ENCODE measurements around the gene UGP2. TPM values are rescaled to one million over a fixed set of nuclear protein-coding genes. Genes with fewer than 3 reads are reported as not detected.

Gene UGP2
- total RNA-seq, 1 experiment from 2014 or later: 134 TPM

- CTCF ChIA-PET: interaction anchor here (0.7 kb wide), 2 partner anchors 13 to 82 kb away, joined by 5 read pairs; no protein-coding TSS in a partner anchor
- no peak overlapping the region for H3K4me3 Mint-ChIP-seq (ENCODE audit: low read depth, unreplicated experiment)
- DNase-seq: no peak
- no peak overlapping the region for H3K27ac Mint-ChIP-seq (ENCODE audit: unreplicated experiment)
- intact Hi-C loops (cut with micrococcal nuclease; ENCODE audit: unreplicated experiment): no loop called here
- no peaks in the 10 kb centered on the region for H3K9me3 Mint-ChIP-seq (ENCODE audit: low read depth, unreplicated experiment)
- H3K36me3 Mint-ChIP-seq (ENCODE audit: insufficient read depth, unreplicated experiment): peaks cover 22% of the 10 kb centered on the region
- BruUV-seq (replicated peaks): no TSS peak
- no peak for TF ChIP-seq CTCF (IDR thresholded peaks at IDR 0.05; ENCODE audit: unreplicated experiment)
- H3K27me3 Mint-ChIP-seq (ENCODE audit: unreplicated experiment): no peaks in the 10 kb centered on the region
- H3K4me1 Mint-ChIP-seq (ENCODE audit: low read depth, unreplicated experiment): no peaks in the 10 kb centered on the region
Observed at GRCh38 chr2:63878486-63878885, 36.8 kb downstream of the UGP2 start.

- Mint-ChIP-seq H3K4me1 (ENCODE audit: low read depth, unreplicated experiment) (no peaks in the 10 kb centered on the region), H3K9me3 (ENCODE audit: low read depth, unreplicated experiment) (no peaks in the 10 kb centered on the region), H3K27me3 (ENCODE audit: unreplicated experiment) (no peaks in the 10 kb centered on the region), H3K4me3 (ENCODE audit: low read depth, unreplicated experiment) (no peak overlapping the region), H3K36me3 (ENCODE audit: insufficient read depth, unreplicated experiment) (peaks cover 21% of the 10 kb centered on the region), H3K27ac (ENCODE audit: unreplicated experiment) (no peak overlapping the region)
- no peak for DNase-seq
- no TSS peak for BruUV-seq (replicated peaks)
- CTCF ChIA-PET: no interaction called here
- intact Hi-C loops (cut with micrococcal nuclease; ENCODE audit: unreplicated experiment): loop anchor here (10.0 kb wide), 1 partner anchor 295 kb away; the partner anchor contains the start of genes MDH1 and WDPCP
- no peak for TF ChIP-seq CTCF (IDR thresholded peaks at IDR 0.05; ENCODE audit: unreplicated experiment)
Observed at GRCh38 chr2:63879876-63880433, 38.3 kb downstream of the UGP2 start.

- Mint-ChIP-seq H3K9me3 (ENCODE audit: low read depth, unreplicated experiment) (no peaks in the 10 kb centered on the region), H3K4me1 (ENCODE audit: low read depth, unreplicated experiment) (no peaks in the 10 kb centered on the region), H3K27me3 (ENCODE audit: unreplicated experiment) (no peaks in the 10 kb centered on the region), H3K27ac (ENCODE audit: unreplicated experiment) (no peak overlapping the region), H3K36me3 (ENCODE audit: insufficient read depth, unreplicated experiment) (peaks cover 21% of the 10 kb centered on the region), H3K4me3 (ENCODE audit: low read depth, unreplicated experiment) (no peak overlapping the region)
- TF ChIP-seq CTCF (IDR thresholded peaks at IDR 0.05; ENCODE audit: unreplicated experiment): no peak
- no TSS peak for BruUV-seq (replicated peaks)
- intact Hi-C loops (cut with micrococcal nuclease; ENCODE audit: unreplicated experiment): loop anchor here (10.0 kb wide), 1 partner anchor 296 kb away; the partner anchor contains the start of genes MDH1 and WDPCP
- no peak for DNase-seq
- CTCF ChIA-PET: no interaction called here
Observed at GRCh38 chr2:63880625-63881024, 38.9 kb downstream of the UGP2 start.

- no peak overlapping the region for H3K4me3 Mint-ChIP-seq (ENCODE audit: low read depth, unreplicated experiment)
- CTCF ChIA-PET: no interaction called here
- H3K27ac Mint-ChIP-seq (ENCODE audit: unreplicated experiment): no peak overlapping the region
- no peaks in the 10 kb centered on the region for H3K9me3 Mint-ChIP-seq (ENCODE audit: low read depth, unreplicated experiment)
- BruUV-seq (replicated peaks): no TSS peak
- H3K4me1 Mint-ChIP-seq (ENCODE audit: low read depth, unreplicated experiment): no peaks in the 10 kb centered on the region
- no peak for TF ChIP-seq CTCF (IDR thresholded peaks at IDR 0.05; ENCODE audit: unreplicated experiment)
- H3K27me3 Mint-ChIP-seq (ENCODE audit: unreplicated experiment): no peaks in the 10 kb centered on the region
- peaks cover 19% of the 10 kb centered on the region for H3K36me3 Mint-ChIP-seq (ENCODE audit: insufficient read depth, unreplicated experiment)
- intact Hi-C loops (cut with micrococcal nuclease; ENCODE audit: unreplicated experiment): loop anchor here (10.0 kb wide), 1 partner anchor 296 kb away; the partner anchor contains the start of genes MDH1 and WDPCP
- DNase-seq: no peak
Observed at GRCh38 chr2:63881205-63881604, 39.5 kb downstream of the UGP2 start.
